Liver (tissue), 9 donors: ENCODE data around the gene MYL7. TPM values are rescaled to one million over a fixed set of nuclear protein-coding genes. Genes with fewer than 3 reads are reported as not detected.

Source experiments
- DNase-seq: peaks from one replicate; pipeline ENCODE4 v3.0.0-alpha.2; 2017; ENCODE audit warnings: low spot score
- H3K27ac ChIP-seq, 2 donors: one replicate each; pipeline ENCODE4 v1.7.0; 2013; ENCODE audit warnings: inconsistent platforms in 2 of 2, low read length in 2 of 2, control low read depth in 1 of 2, low read depth in 1 of 2, mild to moderate bottlenecking in 1 of 2
- H3K27me3 ChIP-seq, 4 donors: one replicate each; pipeline versions ENCODE4 v1.6.1 to v1.7.0; 2013; ENCODE audit warnings: low read length in 3 of 4, inconsistent platforms in 1 of 4, mild to moderate bottlenecking in 1 of 4, moderate library complexity in 1 of 4; ENCODE audit not compliant: control insufficient read depth in 4 of 4, insufficient read depth in 4 of 4
- H3K36me3 ChIP-seq, 4 donors: one replicate each; pipeline versions ENCODE4 v1.6.1 to v1.7.0; 2013; ENCODE audit warnings: low read length in 3 of 4, mild to moderate bottlenecking in 3 of 4, low read depth in 1 of 4, moderate library complexity in 1 of 4; ENCODE audit not compliant: control insufficient read depth in 4 of 4, insufficient read depth in 3 of 4
- H3K4me1 ChIP-seq, 4 donors: one replicate each; pipeline versions ENCODE4 v1.6.1 to v1.7.0; 2013; ENCODE audit warnings: low read length in 3 of 4, mild to moderate bottlenecking in 3 of 4, moderate library complexity in 1 of 4; ENCODE audit not compliant: control insufficient read depth in 4 of 4, insufficient read depth in 4 of 4
- H3K4me3 ChIP-seq, 3 donors: one replicate each; pipeline versions ENCODE4 v1.6.1 to v1.7.0; 2013; ENCODE audit warnings: low read length in 3 of 3, control low read depth in 1 of 3, low read depth in 1 of 3, mild to moderate bottlenecking in 1 of 3
- H3K9ac ChIP-seq, 2 donors: one replicate each; pipeline ENCODE4 v1.7.0; 2013; ENCODE audit warnings: low read length in 2 of 2, mild to moderate bottlenecking in 2 of 2, moderate library complexity in 2 of 2, control low read depth in 1 of 2, low read depth in 1 of 2
- H3K9me3 ChIP-seq, 4 donors: one replicate each; pipeline versions ENCODE4 v1.6.1 to v1.7.0; 2013; ENCODE audit warnings: low read length in 3 of 4; ENCODE audit not compliant: control insufficient read depth in 4 of 4
- ATF3 ChIP-seq: IDR thresholded peaks from 2 replicates; pipeline ENCODE4 v1.6.1; 2016; ENCODE audit warnings: antibody characterized with exemption
- CTCF ChIP-seq: fragments of 150-350 bp; IDR thresholded peaks from 2 replicates; pipeline ENCODE4 v1.5.1; 2017; ENCODE audit warnings: improper control_type of control experiment, low read depth, low read length; ENCODE audit not compliant: missing input control
- EGR1 ChIP-seq, 2 donors: IDR thresholded peaks; 2 replicates each; pipeline ENCODE4 v1.6.1; 2016 to 2018; ENCODE audit warnings: antibody characterized with exemption in 2 of 2, low read depth in 2 of 2
- FOXA1 ChIP-seq: IDR thresholded peaks from 2 replicates; pipeline ENCODE4 v1.6.1; 2016; ENCODE audit warnings: antibody characterized with exemption
- GABPA ChIP-seq, 2 donors: IDR thresholded peaks in 1 of 2; conservative IDR thresholded peaks in 1 of 2; 2 replicates each; pipeline ENCODE4 v1.6.1; 2016; ENCODE audit warnings: antibody characterized with exemption in 2 of 2, mild to moderate bottlenecking in 1 of 2, moderate library complexity in 1 of 2
- HNF4A ChIP-seq, 2 donors: conservative IDR thresholded peaks; 2 replicates each; pipeline ENCODE4 v1.6.1; 2016; ENCODE audit warnings: antibody characterized with exemption in 2 of 2, mild to moderate bottlenecking in 2 of 2
- HNF4G ChIP-seq: IDR thresholded peaks from 2 replicates; pipeline ENCODE4 v1.6.1; 2016; ENCODE audit warnings: antibody characterized with exemption
- JUND ChIP-seq, 2 donors: IDR thresholded peaks; 2 replicates each; pipeline ENCODE4 v1.6.1; 2016; ENCODE audit warnings: antibody characterized with exemption in 2 of 2
- MAX ChIP-seq: IDR thresholded peaks from 2 replicates; pipeline ENCODE4 v1.6.1; 2016; ENCODE audit warnings: antibody characterized with exemption
- NR2F2 ChIP-seq: IDR thresholded peaks from 2 replicates; pipeline ENCODE4 v1.6.1; 2016; ENCODE audit warnings: antibody characterized with exemption
- RAD21 ChIP-seq, 2 donors: IDR thresholded peaks; 2 replicates each; pipeline ENCODE4 v1.6.1; 2016; ENCODE audit warnings: antibody characterized with exemption in 2 of 2, mild to moderate bottlenecking in 2 of 2
- REST ChIP-seq: IDR thresholded peaks from 2 replicates; pipeline ENCODE4 v1.6.1; 2016; ENCODE audit warnings: antibody characterized with exemption, mild to moderate bottlenecking
- RXRA ChIP-seq, 2 donors: IDR thresholded peaks; 2 replicates each; pipeline ENCODE4 v1.6.1; 2017 to 2018; ENCODE audit warnings: antibody characterized with exemption in 2 of 2, mild to moderate bottlenecking in 1 of 2
- SP1 ChIP-seq: IDR thresholded peaks from 2 replicates; pipeline ENCODE4 v1.6.1; 2018; ENCODE audit warnings: antibody characterized with exemption, mild to moderate bottlenecking
- TAF1 ChIP-seq: conservative IDR thresholded peaks from 2 replicates; pipeline ENCODE4 v1.6.1; 2016; ENCODE audit warnings: antibody characterized with exemption, mild to moderate bottlenecking
- YY1 ChIP-seq: IDR thresholded peaks from 2 replicates; pipeline ENCODE4 v1.6.1; 2016; ENCODE audit warnings: antibody characterized with exemption, mild to moderate bottlenecking
- ZBTB33 ChIP-seq: IDR thresholded peaks from 2 replicates; pipeline ENCODE4 v1.6.1; 2016; ENCODE audit warnings: antibody characterized with exemption
- WGBS: extraction: QIAGEN DNeasy Blood & Tissue Kit; methylation state at CpG from one replicate; pipeline ENCODE4 v1.1.7; 2013; 5-methylcytosine and 5-hydroxymethylcytosine counted together
- polyA plus RNA-seq, 2 donors: library from polyadenylated mRNA; stranded (reverse) in 1 of 2; unstranded in 1 of 2; fragments of 200-250 nt in 1 of 2; fragments of >200 nt in 1 of 2; fragmentation: Nextera tagmentation in 1 of 2; extraction: Ambion mirVana in 1 of 2; gene quantifications; one replicate each; pipeline versions ENCODE4 v1.2.1 to v1.2.3, GENCODE V29; 2013 to 2015
- total RNA-seq, 2 donors: library from RNA; depleted of rRNA; stranded (reverse); fragments of >200 nt; gene quantifications; one replicate each; pipeline ENCODE4 v1.2.3, GENCODE V29; 2014
- donor health status: healthy.
- donor health status: healthy.
- donor health status: healthy.
- donor health status: healthy.
- donor health status: healthy.

The MYL7 gene
- total and polyA plus RNA-seq, 4 donors, result not detected

- Histone ChIP-seq H3K9ac (no peak overlapping the region), H3K36me3 (peaks cover 3 to 22% (median 12%) of the 10 kb centered on the region in 4 donors), H3K4me3 (no peak overlapping the region), H3K27me3 (no peaks in the 10 kb centered on the region), H3K27ac (no peak overlapping the region), H3K4me1 (peaks cover 0 to 4% (median 2%) of the 10 kb centered on the region in 4 donors), H3K9me3 (no peaks in the 10 kb centered on the region)
- no peak for DNase-seq
- 86% methylated on average over 16 of the region's 16 CpGs for WGBS
- TF ChIP-seq MAX (no peak), JUND (IDR thresholded peaks at IDR 0.05) (no peak), RXRA (IDR thresholded peaks at IDR 0.05) (no peak), ATF3 (no peak), REST (no peak), SP1 (no peak), TAF1 (no peak), HNF4A (conservative IDR thresholded peaks at IDR 0.05) (no peak), HNF4G (no peak), NR2F2 (no peak), YY1 (no peak)
Measured at GRCh38 chr7:44111761-44112160, 29.4 kb downstream of the MYL7 start.

GRCh38 chr7:44110719-44111635, 30.2 kb downstream of the MYL7 start:
- WGBS, result 84% methylated on average over 27 of the region's 27 CpGs
- Histone ChIP-seq H3K9me3 (no peaks in the 10 kb centered on the region), H3K27ac (no peak overlapping the region), H3K27me3 (no peaks in the 10 kb centered on the region), H3K9ac (no peak overlapping the region), H3K4me1 (peaks cover 0 to 4% (median 2%) of the 10 kb centered on the region in 4 donors), H3K36me3 (peaks cover 3 to 15% (median 8%) of the 10 kb centered on the region in 4 donors), H3K4me3 (no peak overlapping the region)
- TF ChIP-seq ZBTB33 (no peak), JUND (IDR thresholded peaks at IDR 0.05) (no peak), MAX (no peak), FOXA1 (no peak), CTCF (no peak), GABPA (IDR thresholded peaks at IDR 0.05 in 1 of 2, conservative IDR thresholded peaks at IDR 0.05 in 1 of 2) (no peak), SP1 (no peak), YY1 (no peak), TAF1 (no peak), HNF4G (no peak), REST (no peak), EGR1 (IDR thresholded peaks at IDR 0.05; ENCODE audit: low read depth in 2 of 2) (no peak), ATF3 (no peak), RAD21 (IDR thresholded peaks at IDR 0.05) (no peak), HNF4A (conservative IDR thresholded peaks at IDR 0.05) (no peak)
- no peak for DNase-seq
